OCI-LY7 (cell line): ENCODE results near the gene ANKS1B. TPM values are rescaled to one million over a fixed set of nuclear protein-coding genes. Genes with fewer than 3 reads are reported as not detected.
"Not testable (repeated sequence)": the region's sequence is repeated elsewhere in the genome, so short reads cannot be mapped to it uniquely, and the experiment has no call there.

ENCODE experiments used
- BruUV-seq: library from RNA; stranded (reverse); fragments of 400-500 nt; replicated peaks from 2 replicates; lab custom pipeline; 2021; lab: Mats Ljungman, UMichigan
- CTCF ChIA-PET: fragments of 300-600 bp; sonication (Branson Sonifier 250); formaldehyde crosslinking; loops from one replicate; lab custom pipeline; 2022; ENCODE audit warnings: antibody characterized with exemption; ENCODE audit not compliant: unreplicated experiment; lab: Charles Lee
- POLR2A ChIA-PET: fragments of 300-600 bp; sonication (Branson Sonifier 250); formaldehyde crosslinking; loops from one replicate; lab custom pipeline; 2022; ENCODE audit warnings: antibody characterized with exemption; lab: Charles Lee
- DNase-seq: peaks from one replicate; pipeline ENCODE4 v3.0.0-alpha.2; 2015; ENCODE audit warnings: low spot score
- H2AFZ ChIP-seq: fragments of 200-600 bp; sonication (generic), shearing (Covaris generic); 2 replicates; pipeline ENCODE4 v1.6.1; 2014; ENCODE audit warnings: mild to moderate bottlenecking, antibody characterized with exemption, low read length, moderate library complexity
- H3K27ac ChIP-seq: fragments of 200-600 bp; sonication (generic); 2 replicates; pipeline ENCODE4 v1.5.1; 2014; ENCODE audit warnings: mixed run types, low read depth, mild to moderate bottlenecking, moderate library complexity, low read length, inconsistent platforms; ENCODE audit not compliant: poor library complexity, severe bottlenecking
- H3K36me3 ChIP-seq: fragments of 200-600 bp; sonication (generic); 2 replicates; pipeline ENCODE4 v1.6.1; 2014; ENCODE audit warnings: mild to moderate bottlenecking, antibody characterized with exemption, low read length, moderate library complexity, mixed read lengths; ENCODE audit not compliant: insufficient read depth
- H3K4me1 ChIP-seq: fragments of 200-600 bp; sonication (generic); 2 replicates; pipeline ENCODE4 v1.5.1; 2014; ENCODE audit warnings: mild to moderate bottlenecking, low read length; ENCODE audit not compliant: insufficient read depth, poor library complexity, severe bottlenecking
- H3K4me2 ChIP-seq: fragments of 200-600 bp; sonication (generic); 2 replicates; pipeline ENCODE4 v1.6.1; 2014; ENCODE audit warnings: mild to moderate bottlenecking, low read length
- H3K4me3 ChIP-seq: fragments of 200-600 bp; sonication (generic); 2 replicates; pipeline ENCODE4 v1.5.1; 2014; ENCODE audit warnings: mild to moderate bottlenecking, low read depth, low read length; ENCODE audit not compliant: poor library complexity, severe bottlenecking
- H3K79me2 ChIP-seq: fragments of 200-600 bp; sonication (generic); 2 replicates; pipeline ENCODE4 v1.6.1; 2016; ENCODE audit warnings: low read depth, mild to moderate bottlenecking, low read length, moderate library complexity, mixed read lengths; ENCODE audit not compliant: insufficient read depth
- H3K9me2 ChIP-seq: fragments of 200-600 bp; sonication (generic); 2 replicates; pipeline ENCODE4 v1.6.1; 2016; ENCODE audit warnings: mild to moderate bottlenecking, low read length, mixed read lengths; ENCODE audit not compliant: insufficient read depth
- H3K9me3 ChIP-seq: fragments of 200-600 bp; sonication (generic); 2 replicates; pipeline ENCODE4 v1.6.1; 2014; ENCODE audit warnings: mild to moderate bottlenecking, mixed run types, low read length, mixed read lengths
- H4K20me1 ChIP-seq: fragments of 200-600 bp; sonication (generic); 2 replicates; pipeline ENCODE4 v1.6.1; 2014; ENCODE audit warnings: mild to moderate bottlenecking, antibody characterized with exemption, low read length, moderate library complexity, mixed read lengths; ENCODE audit not compliant: insufficient read depth
- EZH2phosphoT487 ChIP-seq: fragments of 200-600 bp; sonication (generic); IDR thresholded peaks from 2 replicates; pipeline ENCODE4 v1.6.1; 2018; ENCODE audit warnings: low read depth, borderline replicate concordance, mild to moderate bottlenecking, mixed run types, antibody characterized with exemption, low read length, moderate library complexity, mixed read lengths
- intact Hi-C: fragments of 100-400 bp; cut with micrococcal nuclease; formaldehyde crosslinking; loops from one replicate; pipeline ENCODE4 v1.10.0; 2022; ENCODE audit not compliant: unreplicated experiment
- total RNA-seq, 2 experiments: library from RNA; depleted of rRNA in 1 of 2; stranded (reverse); fragments of >200 nt in 1 of 2; shearing (Covaris generic) in 1 of 2; gene quantifications; 2 replicates each; pipeline ENCODE4 v1.2.3, GENCODE V29; 2014 to 2022
- TF ChIP-seq, protein P1 (sequence below): fragments of 200-600 bp; sonication (generic); conservative IDR thresholded peaks from 2 replicates; pipeline ENCODE4 v1.5.1; 2014; ENCODE audit warnings: mild to moderate bottlenecking, antibody characterized with exemption, low read length, moderate library complexity, mixed read lengths

ANKS1B gene
- total RNA-seq, 2 experiments from 2014 or later = 2.9 to 6.0 TPM

DNA sequence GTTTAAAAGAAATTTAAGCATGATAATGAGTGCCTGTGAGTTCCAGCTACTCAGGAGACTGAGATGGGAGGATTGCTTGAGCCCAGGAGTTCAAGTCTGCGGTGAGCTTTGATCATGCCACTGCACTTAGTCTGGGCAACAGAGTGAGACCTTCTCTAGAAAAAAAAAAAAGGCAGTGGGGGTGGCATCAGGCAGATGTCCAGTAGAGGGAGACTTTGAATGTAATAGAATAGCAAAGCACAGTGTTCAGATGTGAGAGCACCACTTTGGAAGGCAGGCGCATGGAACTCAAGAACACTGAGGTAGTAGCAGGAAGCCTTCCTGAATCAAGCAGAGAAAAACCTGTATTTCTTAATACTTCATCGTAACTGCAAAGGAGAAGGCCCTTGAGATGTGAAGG lies 731.7 kb downstream of the ANKS1B start:
- ChIA-PET CTCF (interaction anchor here (0.6 to 0.7 kb wide), 2 partner anchors 33 to 158 kb away, joined by 3 read pairs; no protein-coding TSS in a partner anchor), POLR2A (interaction anchor here (0.6 kb wide), 1 partner anchor 368 kb away, joined by 4 read pairs; no protein-coding TSS in a partner anchor)
- Histone ChIP-seq H3K9me3 (peaks cover 4% of the 10 kb centered on the region; the same call in 1 of the 2 replicates), H3K36me3 (no peaks in the 10 kb centered on the region; the same call in 1 of the 2 replicates), H2AFZ (peak overlapping the region; percentile 59; the same call in 1 of the 2 replicates), H3K79me2 (no peaks in the 10 kb centered on the region), H3K4me1 (peaks cover 12% of the 10 kb centered on the region), H4K20me1 (no peaks in the 10 kb centered on the region), H3K4me3 (no peak overlapping the region), H3K27ac (no peak overlapping the region), H3K9me2 (no peaks in the 10 kb centered on the region), H3K4me2 (no peak overlapping the region)
- TF ChIP-seq EZH2phosphoT487 = no peak
- TF ChIP-seq, protein P1, sequence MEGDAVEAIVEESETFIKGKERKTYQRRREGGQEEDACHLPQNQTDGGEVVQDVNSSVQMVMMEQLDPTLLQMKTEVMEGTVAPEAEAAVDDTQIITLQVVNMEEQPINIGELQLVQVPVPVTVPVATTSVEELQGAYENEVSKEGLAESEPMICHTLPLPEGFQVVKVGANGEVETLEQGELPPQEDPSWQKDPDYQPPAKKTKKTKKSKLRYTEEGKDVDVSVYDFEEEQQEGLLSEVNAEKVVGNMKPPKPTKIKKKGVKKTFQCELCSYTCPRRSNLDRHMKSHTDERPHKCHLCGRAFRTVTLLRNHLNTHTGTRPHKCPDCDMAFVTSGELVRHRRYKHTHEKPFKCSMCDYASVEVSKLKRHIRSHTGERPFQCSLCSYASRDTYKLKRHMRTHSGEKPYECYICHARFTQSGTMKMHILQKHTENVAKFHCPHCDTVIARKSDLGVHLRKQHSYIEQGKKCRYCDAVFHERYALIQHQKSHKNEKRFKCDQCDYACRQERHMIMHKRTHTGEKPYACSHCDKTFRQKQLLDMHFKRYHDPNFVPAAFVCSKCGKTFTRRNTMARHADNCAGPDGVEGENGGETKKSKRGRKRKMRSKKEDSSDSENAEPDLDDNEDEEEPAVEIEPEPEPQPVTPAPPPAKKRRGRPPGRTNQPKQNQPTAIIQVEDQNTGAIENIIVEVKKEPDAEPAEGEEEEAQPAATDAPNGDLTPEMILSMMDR = peak; percentile 76
- intact Hi-C loops = loop anchor here (2.0 to 10.0 kb wide), 3 partner anchors 140 to 406 kb away; no protein-coding TSS in a partner anchor
- no TSS peak for BruUV-seq
- peak; percentile 74 for DNase-seq

- Histone ChIP-seq H3K27ac (no peak overlapping the region), H3K79me2 (no peaks in the 10 kb centered on the region), H3K9me2 (no peaks in the 10 kb centered on the region), H3K36me3 (no peaks in the 10 kb centered on the region; the same call in 1 of the 2 replicates), H4K20me1 (no peaks in the 10 kb centered on the region), H3K9me3 (peaks cover 4% of the 10 kb centered on the region; the same call in 1 of the 2 replicates), H3K4me1 (peaks cover 12% of the 10 kb centered on the region), H2AFZ (no peak overlapping the region), H3K4me3 (no peak overlapping the region), H3K4me2 (no peak overlapping the region)
- intact Hi-C loops = loop anchor here (10.0 kb wide), 1 partner anchor 205 kb away; no protein-coding TSS in a partner anchor
- ChIA-PET POLR2A (interaction anchor here (1.3 to 1.7 kb wide), 2 partner anchors 9 to 18 kb away, joined by 3 to 5 read pairs; no protein-coding TSS in a partner anchor), CTCF (no interaction called here)
- no peak for TF ChIP-seq EZH2phosphoT487
- TF ChIP-seq, protein P1 = no peak
- no peak for DNase-seq
- BruUV-seq = no TSS peak
Measured at GRCh38 chr12:99250091-99250490, 734.6 kb downstream of the ANKS1B start.

DNA sequence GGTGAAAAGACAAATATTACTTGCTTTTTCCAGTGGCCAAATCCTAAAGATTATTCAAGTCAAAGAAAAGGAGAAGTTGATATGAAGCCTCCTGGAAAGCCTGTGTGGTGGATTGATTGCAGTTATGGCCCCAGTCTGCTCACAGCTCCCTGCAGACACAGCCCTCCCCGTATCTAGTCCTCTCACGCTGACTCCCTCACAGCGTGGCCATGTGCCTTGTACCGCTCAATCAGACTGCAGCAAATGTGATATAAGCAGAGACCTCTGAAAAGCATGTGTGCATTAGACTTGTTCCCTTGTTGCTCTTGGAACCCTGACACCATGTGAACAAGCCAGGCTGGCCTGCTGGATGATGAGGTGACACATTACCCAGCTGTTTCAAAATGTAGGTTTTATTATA lies 735.2 kb downstream of the ANKS1B start:
- DNase-seq = no peak
- TF ChIP-seq, protein P1 = no peak
- no peak for TF ChIP-seq EZH2phosphoT487
- Histone ChIP-seq H3K4me1 (peaks cover 12% of the 10 kb centered on the region), H3K9me2 (no peaks in the 10 kb centered on the region), H3K9me3 (peaks cover 4% of the 10 kb centered on the region; the same call in 1 of the 2 replicates), H3K4me2 (no peak overlapping the region), H3K4me3 (no peak overlapping the region), H3K36me3 (no peaks in the 10 kb centered on the region; the same call in 1 of the 2 replicates), H3K79me2 (no peaks in the 10 kb centered on the region), H4K20me1 (no peaks in the 10 kb centered on the region), H3K27ac (no peak overlapping the region), H2AFZ (no peak overlapping the region)
- intact Hi-C loops = no loop called here
- CTCF ChIA-PET = no interaction called here
- POLR2A ChIA-PET = interaction anchor here (0.5 to 1.7 kb wide), 7 partner anchors 9 to 133 kb away, joined by 3 to 5 read pairs (median 3); no protein-coding TSS in a partner anchor
- BruUV-seq = no TSS peak

GRCh38 chr12:99237907-99238538 lies 746.7 kb downstream of the ANKS1B start:
- BruUV-seq, H3K9me2 ChIP-seq, H3K27ac ChIP-seq, H4K20me1 ChIP-seq, H3K4me3 ChIP-seq, H3K79me2 ChIP-seq, intact Hi-C loops: not testable (repeated sequence)
- Histone ChIP-seq H3K36me3 (peaks cover 12% of the 10 kb centered on the region; the same call in 1 of the 2 replicates), H3K9me3 (peaks cover 24% of the 10 kb centered on the region), H3K4me1 (peaks cover 18% of the 10 kb centered on the region), H3K4me2 (peak overlapping the region; percentile 33; the same call in 1 of the 2 replicates), H2AFZ (peak overlapping the region; percentile 63; the same call in 1 of the 2 replicates)
- DNase-seq = peak; percentile 81
- ChIA-PET POLR2A (interaction anchor here (0.6 to 1.9 kb wide), 4 partner anchors 11 to 332 kb away, joined by 3 to 5 read pairs (median 3); no protein-coding TSS in a partner anchor), CTCF (interaction anchor here (0.8 kb wide), 1 partner anchor 10 kb away, joined by 4 read pairs; no protein-coding TSS in a partner anchor)
